ENCODE data around the gene LYRM2.

The LYRM2 gene

DNA sequence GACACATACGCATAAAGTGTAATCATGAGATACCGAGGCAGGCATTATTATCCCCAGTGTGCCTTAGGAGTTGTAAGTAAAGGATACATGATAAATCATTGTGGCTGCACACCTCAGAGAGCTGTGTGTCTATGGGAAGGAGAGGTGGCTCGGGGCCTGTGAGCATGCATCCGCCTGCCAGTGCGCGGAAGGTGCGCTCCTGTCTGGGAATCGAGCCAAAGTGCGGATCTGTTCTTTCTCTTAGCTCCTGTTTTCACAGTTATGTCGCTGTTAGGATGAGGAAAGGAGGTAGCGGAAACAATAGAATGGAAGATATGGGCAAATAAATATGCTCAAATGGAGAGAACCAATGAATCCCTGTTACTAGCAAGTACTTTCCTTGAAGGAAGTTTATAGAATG, 107.6 kb downstream of the LYRM2 start:
- Histone ChIP-seq H3K36me3 (replicated peaks; ENCODE audit: insufficient read depth, low read length) (no peaks in the 10 kb centered on the region), H3K9me2 (replicated peaks; ENCODE audit: insufficient read depth, low read length) (no peaks in the 10 kb centered on the region), H3K4me2 (ENCODE audit: low read depth, low read length) (no peak overlapping the region), H3K27ac (ENCODE audit: low read length) (no peak overlapping the region), H3K27me3 (replicated peaks; ENCODE audit: insufficient read depth, low read length) (no peaks in the 10 kb centered on the region), H2AFZ (ENCODE audit: low read length) (no peak overlapping the region), H3K79me2 (ENCODE audit: low read length) (no peaks in the 10 kb centered on the region), H3K4me1 (ENCODE audit: low read length) (no peaks in the 10 kb centered on the region), H3K4me3 (ENCODE audit: low read length) (no peak overlapping the region), H3F3A (ENCODE audit: insufficient read depth, low read length) (no peaks in the 10 kb centered on the region), H4K20me1 (ENCODE audit: insufficient read depth, low read length) (no peaks in the 10 kb centered on the region), H3K9ac (ENCODE audit: low read length) (no peak overlapping the region), H3K9me3 (replicated peaks; ENCODE audit: insufficient read depth, low read length) (no peaks in the 10 kb centered on the region)
- DNase-seq = no peak
- TF ChIP-seq EZH2phosphoT487 (IDR thresholded peaks at IDR 0.05; ENCODE audit: low read length) (no peak), CTCF (IDR thresholded peaks at IDR 0.05; ENCODE audit: low read length) (no peak), EZH2 (optimal IDR thresholded peaks at IDR 0.05; ENCODE audit: low read depth, low read length) (no peak)

DNA sequence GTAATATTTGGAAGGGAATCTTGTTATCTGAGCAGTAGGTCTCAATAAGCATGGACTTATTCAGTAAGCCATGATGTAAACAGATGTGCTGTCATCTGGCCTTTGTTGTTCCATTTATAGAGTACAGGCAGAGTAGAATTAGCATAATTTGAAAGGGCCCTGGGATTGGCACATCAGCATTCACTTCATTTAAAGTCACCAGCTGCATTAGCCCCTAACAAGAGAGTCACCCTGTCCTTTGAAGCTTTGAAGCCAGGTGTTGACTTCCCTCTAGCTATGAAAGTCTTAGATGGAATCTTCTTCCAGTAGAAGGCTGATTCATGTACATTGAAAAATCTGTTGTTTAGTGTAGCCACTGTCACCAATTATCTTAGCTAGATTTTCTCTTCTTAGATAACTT, 109.7 kb downstream of the LYRM2 start:
- Histone ChIP-seq H2AFZ (ENCODE audit: low read length) (no peak overlapping the region), H4K20me1 (ENCODE audit: insufficient read depth, low read length) (no peaks in the 10 kb centered on the region), H3K79me2 (ENCODE audit: low read length) (no peaks in the 10 kb centered on the region), H3K9me3 (replicated peaks; ENCODE audit: insufficient read depth, low read length) (no peaks in the 10 kb centered on the region), H3K4me1 (ENCODE audit: low read length) (no peaks in the 10 kb centered on the region), H3K27ac (ENCODE audit: low read length) (no peak overlapping the region), H3K4me2 (ENCODE audit: low read depth, low read length) (no peak overlapping the region), H3K9me2 (replicated peaks; ENCODE audit: insufficient read depth, low read length) (no peaks in the 10 kb centered on the region), H3K27me3 (replicated peaks; ENCODE audit: insufficient read depth, low read length) (no peaks in the 10 kb centered on the region), H3K36me3 (replicated peaks; ENCODE audit: insufficient read depth, low read length) (no peaks in the 10 kb centered on the region), H3K4me3 (ENCODE audit: low read length) (no peak overlapping the region), H3F3A (ENCODE audit: insufficient read depth, low read length) (no peaks in the 10 kb centered on the region), H3K9ac (ENCODE audit: low read length) (no peak overlapping the region)
- no peak for DNase-seq
- TF ChIP-seq CTCF (IDR thresholded peaks at IDR 0.05; ENCODE audit: low read length) = no peak
- no peak for TF ChIP-seq EZH2phosphoT487 (IDR thresholded peaks at IDR 0.05; ENCODE audit: low read length)

DNA sequence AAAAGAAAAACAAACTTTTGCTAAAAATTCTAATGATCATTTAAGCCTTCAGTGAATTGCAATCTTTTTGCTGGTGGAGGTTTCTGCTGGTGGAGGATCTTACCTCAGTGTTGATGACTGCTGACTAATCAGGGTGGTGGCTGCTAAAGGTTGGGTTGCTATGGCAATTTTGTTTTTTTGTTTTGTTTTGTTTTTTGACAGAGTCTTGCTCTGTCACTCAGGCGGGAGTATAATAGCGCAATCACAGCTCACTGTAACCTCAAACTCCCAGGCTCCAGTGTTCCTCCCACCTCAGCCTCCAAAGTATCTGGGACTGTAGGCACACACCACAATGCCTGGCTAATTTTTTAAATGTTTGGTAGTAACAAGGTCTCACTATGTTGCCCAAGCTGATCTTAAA, 110.9 kb downstream of the LYRM2 start:
- no peak for DNase-seq
- Histone ChIP-seq H3K4me3 (ENCODE audit: low read length) (no peak overlapping the region), H3K27me3 (replicated peaks; ENCODE audit: insufficient read depth, low read length) (no peaks in the 10 kb centered on the region), H3K4me2 (ENCODE audit: low read depth, low read length) (no peak overlapping the region), H3K36me3 (replicated peaks; ENCODE audit: insufficient read depth, low read length) (no peaks in the 10 kb centered on the region), H3K27ac (ENCODE audit: low read length) (no peak overlapping the region), H4K20me1 (ENCODE audit: insufficient read depth, low read length) (no peaks in the 10 kb centered on the region), H3F3A (ENCODE audit: insufficient read depth, low read length) (no peaks in the 10 kb centered on the region), H2AFZ (ENCODE audit: low read length) (no peak overlapping the region), H3K9ac (ENCODE audit: low read length) (no peak overlapping the region), H3K4me1 (ENCODE audit: low read length) (no peaks in the 10 kb centered on the region), H3K79me2 (ENCODE audit: low read length) (no peaks in the 10 kb centered on the region), H3K9me3 (replicated peaks; ENCODE audit: insufficient read depth, low read length) (no peaks in the 10 kb centered on the region), H3K9me2 (replicated peaks; ENCODE audit: insufficient read depth, low read length) (no peaks in the 10 kb centered on the region)
- TF ChIP-seq EZH2 (optimal IDR thresholded peaks at IDR 0.05; ENCODE audit: low read depth, low read length) (no peak), EZH2phosphoT487 (IDR thresholded peaks at IDR 0.05; ENCODE audit: low read length) (no peak), CTCF (IDR thresholded peaks at IDR 0.05; ENCODE audit: low read length) (no peak)

GRCh38 chr6:89526563-89526869, 112.0 kb downstream of the LYRM2 start:
- no peak for TF ChIP-seq EZH2 (optimal IDR thresholded peaks at IDR 0.05; ENCODE audit: low read depth, low read length)
- no peak for TF ChIP-seq CTCF (IDR thresholded peaks at IDR 0.05; ENCODE audit: low read length)
- TF ChIP-seq EZH2phosphoT487 (IDR thresholded peaks at IDR 0.05; ENCODE audit: low read length) = no peak
- H2AFZ ChIP-seq (ENCODE audit: low read length) = no peak overlapping the region
- H4K20me1 ChIP-seq (ENCODE audit: insufficient read depth, low read length) = no peaks in the 10 kb centered on the region
- H3K4me3 ChIP-seq (ENCODE audit: low read length) = no peak overlapping the region
- no peaks in the 10 kb centered on the region for H3K79me2 ChIP-seq (ENCODE audit: low read length)
- no peaks in the 10 kb centered on the region for H3K9me3 ChIP-seq (replicated peaks; ENCODE audit: insufficient read depth, low read length)
- H3K9ac ChIP-seq (ENCODE audit: low read length) = no peak overlapping the region
- H3K4me2 ChIP-seq (ENCODE audit: low read depth, low read length) = no peak overlapping the region
- H3K27me3 ChIP-seq (replicated peaks; ENCODE audit: insufficient read depth, low read length) = no peaks in the 10 kb centered on the region
- H3K4me1 ChIP-seq (ENCODE audit: low read length) = no peaks in the 10 kb centered on the region
- H3K9me2 ChIP-seq (replicated peaks; ENCODE audit: insufficient read depth, low read length) = no peaks in the 10 kb centered on the region
- DNase-seq = no peak
- no peak overlapping the region for H3K27ac ChIP-seq (ENCODE audit: low read length)
- no peaks in the 10 kb centered on the region for H3K36me3 ChIP-seq (replicated peaks; ENCODE audit: insufficient read depth, low read length)
- no peaks in the 10 kb centered on the region for H3F3A ChIP-seq (ENCODE audit: insufficient read depth, low read length)

Measured in MM.1S (cell line).